Measurements from ENCODE around the gene UNC119B.

- no peak for TF ChIP-seq RFX5 (IDR thresholded peaks at IDR 0.05; ENCODE audit: low read length)
- no peak for TF ChIP-seq TAF1 (IDR thresholded peaks at IDR 0.05; ENCODE audit: borderline replicate concordance, low read depth, low read length)
- no peak for TF ChIP-seq MXI1 (IDR thresholded peaks at IDR 0.05; ENCODE audit: low read depth, low read length)
- no peak for TF ChIP-seq POLR2AphosphoS5 (IDR thresholded peaks at IDR 0.05; ENCODE audit: low read depth, low read length)
- no peak for TF ChIP-seq CTCF (IDR thresholded peaks at IDR 0.05)
- TF ChIP-seq USF2 (IDR thresholded peaks at IDR 0.05; ENCODE audit: borderline replicate concordance, low read depth, low read length): no peak
- TF ChIP-seq MAX (IDR thresholded peaks at IDR 0.05; ENCODE audit: low read depth): no peak
- no peak for TF ChIP-seq CHD2 (IDR thresholded peaks at IDR 0.05; ENCODE audit: low read length, partially characterized antibody)
These were observed 46.5 kb upstream of the UNC119B start for GRCh38 chr12:120663741-120664140.
